ENCODE measurements around the gene NEIL1.
"Not testable (repeated sequence)": the region's sequence is repeated elsewhere in the genome, so short reads cannot be mapped to it uniquely, and the experiment has no call there.

NEIL1 gene

DNA sequence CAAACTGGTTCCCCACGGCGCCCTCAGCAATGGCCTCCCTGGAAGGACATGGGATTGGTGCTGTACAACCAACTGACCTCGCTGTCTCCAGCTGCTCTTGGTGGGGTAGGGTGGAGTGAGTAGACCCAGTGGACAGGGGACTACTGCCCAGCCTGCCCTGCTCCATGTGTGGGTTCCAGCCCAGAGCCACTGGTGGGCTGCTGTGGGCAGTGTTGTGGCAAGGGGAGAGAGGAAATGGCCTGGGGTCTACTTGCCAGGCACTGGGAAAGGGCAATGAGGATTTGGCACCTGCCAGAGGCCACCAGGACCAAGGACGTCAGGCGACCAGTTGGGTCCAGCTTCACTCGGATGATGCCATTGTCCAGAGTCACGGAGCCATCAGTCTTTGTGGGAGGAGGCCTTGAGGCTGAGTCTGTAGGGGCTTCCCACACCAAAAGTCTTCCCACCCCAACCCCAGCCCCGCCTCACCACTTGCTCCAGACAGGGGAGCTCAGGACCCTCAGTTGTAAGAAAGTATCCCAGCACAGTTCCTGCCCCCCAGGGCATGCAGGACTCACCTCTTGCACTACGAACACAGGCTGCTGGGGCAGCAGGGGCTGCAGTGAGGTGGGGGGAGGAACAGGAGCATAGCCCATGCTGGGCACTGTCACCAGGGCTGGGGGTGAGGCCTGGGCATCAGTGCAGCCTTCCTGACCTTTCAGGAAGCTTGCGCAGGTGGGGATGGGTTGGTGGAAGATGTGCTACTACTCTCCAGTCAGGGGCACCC is 12.1 kb downstream of the NEIL1 start:
- no peak for DNase-seq

DNA sequence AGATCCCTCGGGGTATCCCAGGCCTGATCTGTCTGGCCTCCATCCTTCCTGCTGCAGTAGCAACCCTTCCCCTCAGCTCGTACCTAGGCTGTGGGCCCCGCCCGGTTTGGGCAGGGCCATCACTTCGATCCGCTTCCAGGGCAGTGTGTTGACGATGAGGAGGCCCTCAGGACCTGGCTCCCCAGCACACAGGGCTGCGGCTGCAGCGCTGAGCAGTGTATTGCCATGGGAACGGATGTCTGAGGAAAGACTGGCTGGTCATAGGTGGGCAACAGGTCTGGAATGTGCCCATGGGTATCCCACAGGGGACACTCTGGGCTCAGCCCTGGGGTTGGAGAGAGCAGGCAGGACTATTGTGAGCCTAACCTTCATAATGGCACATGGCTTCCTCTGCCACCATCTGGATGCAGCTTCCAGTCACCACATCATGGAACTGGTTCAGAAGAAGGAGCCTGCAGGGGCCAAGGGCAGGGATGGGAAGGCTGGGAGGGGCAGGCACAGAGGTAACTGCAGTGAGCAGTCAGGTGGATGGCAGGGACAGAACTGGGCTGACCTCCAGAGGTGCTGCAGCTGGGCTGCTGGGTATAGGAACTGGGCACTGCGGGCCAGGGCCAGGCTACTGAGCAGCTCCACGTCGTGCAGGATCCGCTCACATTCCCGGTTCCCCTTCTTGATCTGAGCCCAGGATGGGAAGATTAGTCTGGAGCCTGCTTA is 12.9 kb downstream of the NEIL1 start:
- no peak for DNase-seq

DNA sequence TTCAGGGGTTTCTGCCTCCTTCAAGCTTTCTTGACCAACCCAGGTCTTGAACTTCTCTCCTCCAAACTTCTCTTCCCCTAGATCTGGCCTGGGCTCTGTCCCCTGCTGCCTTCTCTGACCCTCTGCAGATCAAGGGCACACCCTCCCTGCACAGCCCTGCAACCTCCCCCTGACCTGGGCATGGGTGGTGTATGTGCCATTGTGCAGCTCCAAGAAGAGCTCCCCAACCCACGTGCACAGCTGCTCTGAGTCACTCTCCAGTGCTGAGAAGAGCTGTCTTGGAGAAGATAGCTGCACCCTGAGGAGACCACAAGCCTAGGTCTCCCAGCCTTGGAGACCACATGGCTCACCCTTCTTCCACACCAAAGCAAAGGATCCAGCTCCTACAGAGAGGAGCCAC is 13.6 kb downstream of the NEIL1 start:
- DNase-seq, result no peak

DNA sequence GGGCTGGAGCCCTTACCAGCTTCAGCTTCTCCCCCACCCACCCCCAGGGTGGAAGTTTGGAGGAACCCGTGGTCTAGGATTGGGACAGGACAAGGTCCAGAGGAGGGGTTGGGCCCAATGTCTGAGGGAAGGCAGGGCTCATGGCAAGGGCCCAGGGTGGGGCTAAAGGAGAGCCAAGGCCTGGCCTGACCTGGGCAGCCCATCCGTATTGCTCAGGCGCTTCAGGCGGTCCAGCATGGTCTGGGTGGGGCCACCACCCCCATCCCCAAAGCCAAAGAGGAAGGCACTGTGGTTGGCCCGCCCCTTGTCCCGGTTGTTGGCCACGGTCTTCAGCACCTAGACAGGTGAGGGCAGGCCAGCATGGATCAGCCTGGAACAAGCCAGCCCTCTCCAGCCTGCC is 14.0 kb downstream of the NEIL1 start:
- DNase-seq, result no peak

DNA sequence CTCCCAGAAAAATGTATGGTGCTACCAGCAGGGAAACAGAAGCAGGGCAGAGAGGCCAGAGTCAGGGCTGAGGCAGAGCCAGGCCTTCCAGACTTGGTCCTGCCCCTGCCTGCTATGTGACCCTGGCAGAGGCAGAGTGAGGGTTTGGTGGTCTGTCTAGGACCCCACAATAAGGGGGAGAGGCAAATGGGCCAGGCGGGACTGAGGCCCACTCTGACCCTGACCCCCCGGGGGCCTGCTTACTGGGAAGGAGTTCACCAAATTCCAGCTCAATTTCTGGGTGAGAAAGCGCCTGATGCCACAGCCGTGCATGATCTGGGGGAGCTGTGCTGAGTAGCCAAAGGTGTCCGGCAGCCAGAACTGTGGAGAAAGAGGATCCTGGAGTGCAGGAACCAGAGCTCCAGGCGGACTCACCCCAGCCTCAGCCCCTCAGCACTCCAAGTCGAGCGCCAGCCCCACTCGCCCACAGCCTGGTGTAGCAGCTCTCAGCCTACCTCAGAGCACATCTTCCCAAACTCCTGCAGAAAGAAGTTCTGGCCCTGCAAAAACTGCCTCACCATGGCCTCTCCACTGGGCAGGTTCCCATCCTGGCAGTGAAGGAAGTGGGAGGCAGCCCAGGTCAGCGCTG is 14.6 kb downstream of the NEIL1 start:
- DNase-seq, result no peak

DNA sequence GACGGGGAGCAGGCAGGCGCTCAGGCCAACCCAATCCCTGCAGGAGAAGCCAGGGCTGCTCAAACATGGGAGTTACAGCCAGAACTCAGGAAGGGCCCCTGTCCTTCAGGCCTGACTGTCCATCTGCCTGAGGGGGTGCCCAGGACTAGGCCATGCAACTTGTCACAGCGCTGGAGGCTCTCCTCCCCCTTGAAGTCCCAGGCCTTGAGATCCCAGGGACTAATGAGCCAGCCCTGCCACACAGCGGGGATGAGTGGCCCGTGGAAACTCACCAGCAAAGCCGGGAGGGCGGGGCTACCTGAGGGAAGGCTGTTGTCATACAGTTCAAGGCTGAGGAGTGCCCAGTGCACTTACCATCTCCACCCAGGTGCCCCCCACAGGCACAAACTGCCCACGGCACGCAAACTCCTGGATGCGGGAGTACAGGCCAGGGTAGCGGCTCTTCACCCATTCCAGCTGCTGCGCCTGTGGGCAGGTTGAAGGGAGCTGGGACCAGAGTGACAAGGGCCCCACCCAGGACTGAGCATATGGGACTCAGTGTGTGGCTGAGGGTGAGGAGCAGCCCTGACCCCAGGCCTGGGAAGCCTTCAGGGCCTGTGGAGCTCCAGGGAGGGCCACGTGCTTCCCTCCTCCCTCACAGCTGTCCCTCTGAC is 15.3 kb downstream of the NEIL1 start:
- no peak for DNase-seq

DNA sequence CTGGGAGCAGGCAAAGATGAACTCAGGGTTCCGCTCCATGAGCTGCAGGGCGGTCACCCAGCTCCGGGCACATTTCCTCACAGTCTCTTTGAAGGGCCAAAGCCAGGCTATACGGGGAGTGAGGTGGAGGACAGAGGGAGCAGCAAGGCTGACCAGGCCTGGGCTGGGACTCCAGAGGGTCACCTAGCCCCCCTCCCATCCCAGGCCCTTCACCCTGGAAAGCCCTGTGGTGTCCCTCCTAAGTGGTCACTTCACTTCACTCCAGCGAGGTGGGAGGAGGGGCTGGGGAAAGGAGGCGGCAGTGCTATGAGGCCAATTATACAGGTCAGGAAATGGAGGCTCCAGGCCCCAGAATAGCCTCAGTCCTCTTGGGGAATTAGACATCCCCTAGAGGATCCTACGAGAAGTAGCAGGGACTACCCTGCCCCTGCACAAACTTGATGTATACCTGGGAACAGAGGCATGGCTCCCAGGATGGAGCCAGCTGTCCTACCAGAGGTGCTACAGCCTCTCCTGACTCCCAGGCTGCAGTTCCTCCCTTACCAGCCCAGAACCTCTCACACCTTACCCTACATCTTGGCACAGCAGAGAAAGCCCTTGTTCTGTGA is 15.9 kb downstream of the NEIL1 start:
- DNase-seq, result no peak

DNA sequence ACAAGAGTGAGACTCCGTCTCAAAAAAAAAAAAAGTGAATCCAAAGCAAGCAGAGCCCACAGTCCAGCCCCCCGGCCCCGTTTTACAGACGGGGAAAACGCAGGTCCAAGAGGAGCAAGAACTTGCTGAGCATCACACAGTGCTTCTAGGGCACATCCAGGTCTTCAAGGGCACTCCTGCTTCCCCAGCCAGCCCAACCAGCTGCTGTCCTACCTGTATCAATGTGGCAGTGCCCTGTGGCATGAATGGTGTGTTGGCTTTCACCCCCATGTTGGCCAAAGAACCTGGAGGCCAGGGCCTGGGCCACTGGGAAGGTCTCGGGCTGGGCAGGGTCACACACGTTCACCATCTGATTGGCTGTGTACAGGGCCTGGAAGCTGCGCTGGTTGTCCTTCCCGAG is 16.9 kb downstream of the NEIL1 start:
- no peak for DNase-seq

DNA sequence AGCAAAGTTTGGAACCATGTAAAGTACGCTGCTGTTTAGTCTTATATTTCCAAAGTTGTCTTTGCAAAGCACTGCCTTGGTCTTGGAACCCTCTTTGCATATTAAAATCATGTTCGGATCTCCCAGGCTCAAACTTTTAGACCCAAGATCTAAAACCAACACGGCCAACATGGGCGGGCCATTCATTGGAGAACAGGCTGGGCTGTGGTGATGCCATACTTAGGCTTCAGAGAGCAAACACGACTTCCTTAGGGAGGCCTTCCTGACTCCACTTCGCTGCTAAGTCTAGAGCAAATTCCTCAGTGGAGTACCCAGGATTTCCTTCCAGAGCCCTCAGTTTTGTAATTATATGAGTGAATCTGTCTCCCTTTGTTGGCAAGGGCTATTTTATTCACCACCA is 18.0 kb downstream of the NEIL1 start:
- DNase-seq, result no peak

DNA sequence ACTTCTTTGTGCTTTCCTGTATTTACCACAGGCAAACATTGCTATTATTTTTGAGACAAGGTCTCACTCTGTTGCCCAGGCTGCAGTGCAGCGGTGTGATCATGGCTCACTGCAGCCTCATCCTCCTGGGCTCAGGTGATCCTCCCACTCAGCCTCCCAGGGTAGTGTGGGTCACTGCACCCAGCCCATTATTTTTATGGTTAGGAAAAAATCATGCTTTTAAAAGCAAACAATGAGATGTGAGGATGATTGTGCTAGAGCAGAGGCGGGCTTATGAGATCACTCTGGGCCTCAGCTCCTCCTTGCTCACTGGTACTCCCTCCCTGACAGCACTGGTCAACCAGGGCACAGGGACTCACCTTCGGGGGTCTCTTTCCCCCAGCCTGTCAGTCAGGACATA is 19.3 kb downstream of the NEIL1 start:
- DNase-seq, result no peak

DNA sequence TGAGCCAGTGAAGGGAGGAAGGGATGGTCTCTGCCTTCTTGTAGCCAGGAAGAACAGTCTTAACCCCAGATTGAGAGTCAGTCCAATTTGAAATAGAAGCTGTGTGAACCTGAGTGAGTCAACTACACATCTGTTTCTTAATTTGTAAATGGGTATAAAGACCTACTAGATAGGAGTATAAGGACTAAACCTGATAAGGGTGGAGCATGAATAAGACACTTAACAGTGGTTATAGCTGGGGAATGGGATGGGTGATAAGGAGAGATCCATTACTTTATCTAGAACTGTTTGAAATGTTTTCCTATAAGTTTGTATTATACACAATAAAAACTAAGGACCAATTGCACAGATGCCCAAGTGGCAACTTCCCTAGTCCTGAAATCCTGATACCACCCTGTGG is 20.2 kb downstream of the NEIL1 start:
- no peak for DNase-seq

DNA sequence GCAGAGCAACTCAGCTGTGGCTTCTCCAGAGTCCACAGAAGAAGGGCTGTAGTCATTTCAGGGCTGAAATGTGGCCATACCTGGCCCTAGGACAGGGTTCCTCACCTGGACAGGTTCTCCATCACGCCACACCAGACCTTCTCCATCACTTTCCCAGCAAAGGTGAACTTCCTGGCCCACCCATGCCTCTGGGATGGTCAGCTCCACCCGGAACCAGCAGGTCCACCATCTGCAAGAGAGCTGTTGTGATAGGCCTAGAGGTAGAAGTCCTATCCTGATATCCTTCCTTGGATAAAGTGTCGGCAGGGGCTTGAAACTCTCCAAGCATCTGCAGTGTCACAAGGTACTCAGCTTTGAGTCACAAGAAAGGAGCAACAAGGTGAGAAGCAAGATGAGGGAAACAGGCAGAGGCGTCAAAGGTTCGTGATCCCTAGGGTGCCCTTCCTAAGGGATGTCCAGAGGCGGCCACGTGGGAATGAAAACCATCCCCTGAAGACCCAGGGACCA is 20.6 kb downstream of the NEIL1 start:
- DNase-seq, result no peak

DNA sequence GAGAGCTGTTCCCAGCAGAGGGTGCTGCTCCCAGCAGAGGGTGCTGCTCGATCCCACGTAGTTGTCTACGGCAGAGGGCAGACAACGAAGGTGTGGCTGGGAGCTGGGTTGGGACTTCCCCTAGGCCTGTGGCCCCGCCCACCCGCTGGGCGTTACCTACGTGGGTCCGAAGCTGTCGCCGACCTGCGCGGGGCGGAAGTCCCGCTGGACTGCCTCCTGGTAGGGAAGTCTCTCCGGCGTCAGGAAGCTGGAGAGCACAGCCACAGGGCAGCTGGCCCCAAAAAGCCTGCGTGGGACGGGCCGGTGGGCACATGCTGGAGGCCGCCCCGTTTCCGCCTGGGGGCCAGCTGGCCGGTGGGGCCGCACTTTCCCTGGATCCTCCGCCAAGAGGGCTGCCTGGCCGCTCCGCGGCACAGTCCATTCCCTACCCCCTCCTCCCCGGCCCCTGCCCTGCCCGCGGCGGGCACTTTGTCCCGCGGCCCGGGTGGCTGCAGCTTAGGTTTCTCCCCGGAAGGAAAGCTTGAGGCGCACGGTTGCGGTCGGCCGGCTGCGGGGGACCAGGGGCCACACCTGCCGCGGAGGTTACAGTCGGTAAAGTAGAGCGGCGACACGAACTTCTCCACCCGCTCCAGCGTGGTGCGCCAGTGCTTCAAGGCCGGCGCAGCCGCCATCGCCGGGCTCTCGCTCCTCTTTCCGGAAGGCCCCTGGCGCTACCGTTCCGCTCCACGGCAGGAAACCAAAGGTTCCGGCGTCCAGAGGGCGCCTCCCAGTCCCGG is 21.3 kb downstream of the NEIL1 start, which contains the start of gene MAN2C1:
MAN2C1 (minus strand) TSS at position 695 of the 776 bp plus-strand sequence; CDS start at position 671, 24 bp downstream.
- DNase-seq, result peak; percentile 75 to 91 (median 85)

DNA sequence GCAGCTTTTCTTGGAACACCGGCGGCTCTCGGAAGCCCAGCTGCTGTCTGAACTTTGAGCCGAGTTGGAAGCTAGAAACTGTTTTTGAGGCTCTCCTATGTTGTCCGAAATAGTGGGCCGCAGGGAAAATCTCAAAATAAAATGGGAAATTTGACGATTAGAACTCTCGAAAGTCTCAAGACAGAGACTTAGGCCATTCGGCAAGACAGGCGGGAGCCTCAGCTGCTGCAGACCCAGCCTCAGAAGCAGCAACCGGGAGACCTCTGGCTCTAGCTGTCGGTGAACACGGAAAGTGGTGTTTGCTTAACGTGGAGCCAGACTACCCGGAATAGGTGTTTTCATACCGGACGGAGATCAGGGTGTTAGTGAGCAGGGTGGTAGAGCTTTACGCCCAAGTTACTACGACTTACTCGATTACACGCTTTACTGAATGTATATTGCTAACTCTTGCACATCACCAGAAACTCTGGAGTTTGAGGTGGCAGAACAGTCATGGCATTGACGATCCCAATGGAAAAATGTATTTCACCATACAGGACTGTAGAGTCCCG is 21.9 kb downstream of the NEIL1 start:
- DNase-seq, result peak in 1 of 6 experiments; percentile 41

DNA sequence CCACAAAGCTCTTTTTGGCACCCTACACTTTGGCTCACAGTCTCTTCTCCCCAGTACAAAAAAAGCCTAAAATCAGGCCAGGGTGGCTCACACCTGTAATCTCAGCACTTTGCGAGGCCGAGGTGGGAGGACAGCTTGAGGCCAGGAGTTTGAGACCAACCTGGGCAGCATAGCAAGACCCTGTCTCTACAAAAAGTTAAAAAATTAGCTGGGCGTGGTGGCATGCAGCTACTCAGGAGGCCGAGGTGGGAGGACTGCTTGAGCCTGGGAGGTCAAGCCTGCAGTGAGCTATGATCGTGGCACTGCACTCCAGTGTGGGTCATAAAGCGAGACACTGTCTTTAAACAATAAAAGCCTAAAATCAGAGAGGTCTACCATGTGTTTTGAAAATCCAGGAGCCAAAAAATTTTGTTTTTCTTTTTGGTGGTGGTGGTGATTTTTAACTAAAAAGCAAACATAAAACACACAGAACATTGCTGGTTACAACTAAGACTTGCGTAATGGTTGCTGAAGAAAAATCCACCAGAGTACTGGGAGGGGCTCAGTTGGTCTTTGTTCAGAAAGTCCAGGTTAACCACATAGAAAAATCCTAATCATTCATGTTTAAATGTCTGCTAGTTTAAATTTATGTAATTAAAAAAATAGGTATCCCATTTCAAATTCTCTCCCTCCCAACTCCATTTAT is 23.2 kb downstream of the NEIL1 start:
- DNase-seq, result no peak

DNA sequence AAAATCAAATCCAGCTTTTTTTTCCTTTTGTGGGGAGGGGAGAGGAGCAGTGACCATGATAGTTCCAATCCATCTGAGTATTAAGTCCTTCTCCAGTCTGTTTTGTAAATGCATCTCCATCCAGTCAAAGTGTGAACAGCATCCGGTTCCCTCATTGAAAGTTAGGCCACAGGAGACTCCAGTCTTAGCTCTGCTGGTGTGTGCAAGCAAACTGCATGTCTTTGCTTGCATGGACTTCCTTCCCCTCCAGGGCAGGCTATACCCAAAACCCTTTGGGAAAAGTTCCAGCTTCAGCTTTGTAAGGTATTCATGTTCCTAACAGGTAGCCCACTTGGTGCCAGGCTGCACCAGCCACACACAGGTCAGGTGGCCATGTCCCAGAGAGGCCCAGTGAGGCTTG is 24.6 kb downstream of the NEIL1 start:
- no peak for DNase-seq

DNA sequence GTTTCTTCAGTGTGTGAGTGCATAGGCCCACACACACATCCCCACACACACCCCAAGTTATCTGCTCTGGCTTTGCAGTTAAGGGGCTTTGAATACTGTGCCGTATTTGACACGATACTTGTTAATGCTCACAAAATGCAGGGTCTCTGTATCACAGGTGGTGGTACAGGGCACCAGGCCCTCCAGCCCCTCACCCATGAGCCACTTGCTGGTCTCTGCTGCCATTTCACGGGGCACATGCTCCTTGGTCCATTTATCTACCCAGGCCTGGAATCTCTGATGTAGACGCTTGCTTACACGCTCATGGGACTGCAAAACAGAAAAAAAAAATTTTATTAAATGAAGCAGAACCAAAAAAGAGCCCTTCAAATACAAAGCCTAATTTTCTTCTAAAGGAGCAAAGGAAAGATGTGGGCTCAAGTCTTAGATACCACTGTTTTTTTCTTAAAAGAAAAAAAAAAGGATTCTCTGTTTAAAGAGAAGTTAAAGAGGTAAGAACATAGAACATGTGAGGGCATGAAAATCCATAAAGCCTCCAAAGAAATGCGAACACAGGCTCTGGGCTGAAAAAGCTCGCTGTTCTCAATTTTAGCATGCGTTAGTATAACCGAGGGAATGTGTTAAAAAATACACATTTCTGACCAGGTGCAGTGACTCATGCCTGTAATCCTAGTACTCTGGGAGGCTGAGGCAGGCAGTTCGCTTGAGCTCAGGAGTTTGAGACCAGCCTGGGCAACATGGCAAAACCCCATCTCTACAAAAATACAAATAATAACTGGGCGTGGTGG is 25.3 kb downstream of the NEIL1 start:
- no peak for DNase-seq

DNA sequence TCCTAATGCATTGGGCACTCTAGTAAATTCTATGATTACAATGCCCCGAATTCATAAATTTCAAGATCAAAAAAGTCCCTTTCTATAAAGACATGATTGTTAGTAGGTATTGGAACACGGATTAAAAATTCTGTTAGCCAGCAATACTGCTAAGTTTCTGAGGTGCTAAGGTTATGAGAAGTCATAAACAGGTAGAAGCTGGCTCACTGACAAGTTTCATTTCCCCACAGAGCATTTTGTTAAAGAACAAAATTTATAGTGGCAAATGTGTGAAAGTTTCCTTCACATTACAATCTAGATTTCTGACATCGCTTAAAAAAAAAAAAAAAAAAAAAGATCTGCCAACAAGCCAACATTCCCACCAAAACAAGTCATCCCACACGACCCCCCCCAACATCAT is 33.9 kb downstream of the NEIL1 start:
- no peak for DNase-seq

DNA sequence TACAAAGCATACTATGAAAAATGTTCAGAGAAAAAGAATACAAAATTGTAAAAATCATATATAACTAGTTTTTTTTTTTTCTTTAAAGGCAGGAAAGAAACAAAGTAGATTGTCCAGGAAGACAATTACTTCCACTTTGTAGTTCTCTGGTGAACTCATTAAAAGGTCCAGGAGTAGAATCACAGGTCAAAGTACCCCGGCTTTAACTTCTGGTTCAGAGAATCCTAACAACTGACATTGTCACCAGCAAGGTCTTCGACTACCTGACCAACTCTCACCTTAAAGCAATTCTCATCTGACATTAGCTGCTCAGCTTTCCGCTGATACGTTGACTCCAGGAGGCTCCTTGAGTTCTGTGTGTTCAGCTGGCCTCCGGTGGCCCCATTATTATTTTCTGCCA is 37.1 kb downstream of the NEIL1 start:
- DNase-seq, result not testable (repeated sequence)

DNA sequence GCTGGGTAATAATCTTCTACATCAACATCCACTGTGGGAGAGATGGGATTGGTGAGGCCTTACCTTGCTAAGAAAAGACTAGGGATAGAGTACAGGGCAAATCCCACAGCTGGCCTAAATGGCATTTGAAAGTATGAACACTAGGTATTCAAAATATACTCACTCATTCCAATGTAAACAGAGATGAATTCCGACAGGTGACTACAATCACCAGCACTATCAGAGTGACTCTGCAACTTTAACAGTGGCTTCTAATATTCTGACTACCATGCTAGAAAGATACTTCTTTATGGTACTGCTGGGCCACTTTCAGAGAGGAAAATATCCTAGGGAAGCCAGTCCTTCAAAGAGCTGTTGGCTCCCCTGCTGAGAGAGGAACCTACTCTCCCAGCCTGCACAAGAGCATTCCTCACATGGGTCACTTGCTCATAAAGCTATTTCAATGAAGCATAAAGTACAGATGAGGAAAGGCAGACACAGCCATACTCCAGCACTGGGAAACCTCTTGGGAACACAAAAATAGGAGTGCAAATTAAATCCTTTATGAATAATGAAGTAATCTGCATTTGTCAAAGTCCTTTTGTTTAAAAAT is 43.0 kb downstream of the NEIL1 start:
- no peak for DNase-seq

Data from stimulated activated naive CD4-positive, alpha-beta T cell (primary cell).